Measurements from ENCODE around the gene FCAR. TPM values are rescaled to one million over a fixed set of nuclear protein-coding genes. Genes with fewer than 3 reads are reported as not detected.
"Not testable (repeated sequence)": the region's sequence is repeated elsewhere in the genome, so short reads cannot be mapped to it uniquely, and the experiment has no call there.

The FCAR gene
- total RNA-seq: 0.39 TPM

DNA sequence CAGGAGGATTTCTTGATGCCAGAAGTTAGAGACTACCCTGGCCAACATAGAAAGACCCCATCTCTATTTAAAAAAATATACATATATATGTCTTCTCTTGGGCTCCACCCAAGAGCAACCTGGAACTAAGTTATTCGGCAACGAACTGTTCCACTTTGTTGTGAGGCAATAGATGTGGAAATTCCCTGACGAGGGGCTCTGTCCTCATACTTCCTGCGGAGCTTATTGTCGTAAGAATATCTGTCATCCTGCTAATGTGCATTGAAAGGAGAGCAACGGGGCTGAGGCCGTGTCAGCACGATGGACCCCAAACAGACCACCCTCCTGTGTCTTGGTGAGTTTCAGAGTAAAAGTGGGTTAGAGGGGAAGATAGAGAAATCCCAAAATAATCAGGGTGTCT, at the start of gene FCAR:
Gene FCAR, plus strand, starts transcription at position 246 of the 400 bp plus-strand sequence. Its CDS starts 55 bp downstream, at position 301.
- DNase-seq (ENCODE audit: low spot score): no peak

DNA sequence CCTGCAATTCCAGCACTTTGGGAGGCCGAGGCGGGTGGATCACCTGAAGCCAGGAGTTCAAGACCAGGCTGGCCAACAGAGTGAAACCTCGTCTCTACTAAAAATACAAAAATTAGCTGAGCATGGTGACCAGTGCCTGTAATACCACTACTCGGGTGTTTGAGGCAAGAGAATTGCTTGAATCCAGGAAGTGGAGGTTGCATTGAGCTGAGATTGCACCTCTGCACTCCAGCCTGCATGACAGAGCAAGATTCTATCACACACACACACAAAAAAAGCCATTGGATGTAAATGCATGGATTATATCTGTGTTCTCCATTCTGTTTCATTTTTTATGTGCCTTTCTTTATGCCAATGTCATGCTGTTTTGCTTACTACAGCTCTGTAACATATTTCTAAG, 49.6 kb upstream of the FCAR start:
- DNase-seq (ENCODE audit: low spot score): not testable (repeated sequence)

DNA sequence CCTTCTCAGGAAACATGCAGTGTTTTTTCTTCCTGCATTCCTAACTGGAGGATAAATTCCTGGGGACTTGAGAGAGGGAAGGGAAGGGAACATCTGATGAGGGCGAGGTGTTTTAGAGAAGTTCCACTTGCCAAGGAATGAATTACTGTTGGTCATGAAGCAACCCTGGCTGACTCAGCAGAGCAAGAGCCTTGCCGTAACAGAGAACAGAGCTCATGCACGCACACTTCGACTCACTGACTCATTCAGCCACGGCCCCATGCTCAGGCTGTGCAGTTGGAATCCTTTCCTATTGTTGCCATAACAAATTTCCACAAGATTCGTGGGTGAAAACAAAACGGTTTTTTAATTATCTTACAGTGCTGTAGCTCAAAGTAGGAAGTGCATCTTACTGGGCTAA, 48.7 kb upstream of the FCAR start:
- DNase-seq (ENCODE audit: low spot score): not testable (repeated sequence)

DNA sequence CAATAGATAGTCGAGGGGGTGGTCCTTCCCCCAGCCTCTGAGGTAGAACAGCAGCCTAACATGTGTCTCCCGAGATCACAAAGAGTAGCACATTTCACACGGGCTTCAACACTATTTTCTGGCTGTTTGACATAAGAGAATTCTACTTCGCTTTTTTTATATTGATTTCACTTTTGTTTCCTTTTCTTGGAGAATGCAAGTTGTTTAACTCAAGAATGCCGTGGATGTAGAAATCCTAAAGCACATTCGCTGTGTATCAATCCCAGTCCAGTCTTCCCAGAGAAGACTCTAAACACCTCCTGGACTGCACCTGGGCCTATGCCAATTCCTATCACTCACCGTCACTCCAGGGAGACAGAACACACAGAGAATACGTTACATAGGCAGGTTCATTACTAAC, 46.0 kb upstream of the FCAR start:
- not testable (repeated sequence) for DNase-seq (ENCODE audit: low spot score)

DNA sequence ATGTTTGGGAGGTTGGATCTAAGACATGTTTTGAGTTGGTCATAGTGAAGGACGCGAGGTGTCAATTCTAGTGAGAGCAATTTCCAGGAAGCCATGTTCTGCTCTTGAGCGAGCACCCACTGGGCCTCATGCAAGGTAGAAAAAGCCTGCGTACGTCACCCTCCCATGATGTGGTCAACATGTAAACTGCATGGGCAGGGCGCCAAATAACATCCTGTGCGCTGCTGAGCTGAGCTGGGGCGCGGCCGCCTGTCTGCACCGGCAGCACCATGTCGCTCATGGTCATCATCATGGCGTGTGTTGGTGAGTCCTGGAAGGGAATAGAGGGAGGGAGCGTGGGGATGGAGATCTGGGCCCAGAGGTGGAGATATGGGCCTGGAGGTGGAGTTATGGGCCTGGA, 41.5 kb upstream of the FCAR start, which contains the start of gene KIR2DS4:
Gene KIR2DS4, plus strand, starts transcription at position 181 of the 400 bp plus-strand sequence.
- not testable (repeated sequence) for DNase-seq (ENCODE audit: low spot score)

DNA sequence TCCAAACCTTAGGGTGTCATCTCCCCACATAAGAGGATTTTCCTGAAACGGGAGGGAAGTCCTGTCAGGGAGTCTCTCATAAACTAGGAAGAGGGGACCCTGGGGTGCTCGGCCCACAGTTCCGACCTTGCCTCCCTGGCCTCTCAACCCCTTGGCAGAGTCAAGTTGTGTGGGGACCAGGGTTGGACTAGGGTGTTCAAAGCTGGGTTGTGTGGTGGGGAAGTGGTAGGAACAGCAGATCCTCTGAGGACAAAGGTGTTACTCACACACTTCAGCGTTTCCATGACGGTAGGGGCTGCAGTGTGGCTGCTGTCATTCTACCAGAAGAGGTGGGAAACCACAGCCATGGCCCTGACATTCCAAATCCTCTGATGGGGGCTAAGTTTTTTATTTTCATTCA, 38.9 kb upstream of the FCAR start:
- not testable (repeated sequence) for DNase-seq (ENCODE audit: low spot score)

DNA sequence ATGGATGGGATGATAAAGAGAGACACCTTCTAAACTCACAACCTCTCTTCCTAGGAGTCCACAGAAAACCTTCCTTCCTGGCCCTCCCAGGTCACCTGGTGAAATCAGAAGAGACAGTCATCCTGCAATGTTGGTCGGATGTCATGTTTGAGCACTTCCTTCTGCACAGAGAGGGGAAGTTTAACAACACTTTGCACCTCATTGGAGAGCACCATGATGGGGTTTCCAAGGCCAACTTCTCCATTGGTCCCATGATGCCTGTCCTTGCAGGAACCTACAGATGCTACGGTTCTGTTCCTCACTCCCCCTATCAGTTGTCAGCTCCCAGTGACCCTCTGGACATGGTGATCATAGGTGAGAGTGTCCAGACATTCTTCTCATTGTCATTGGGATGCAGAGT, 36.5 kb upstream of the FCAR start:
- DNase-seq (ENCODE audit: low spot score): not testable (repeated sequence)

DNA sequence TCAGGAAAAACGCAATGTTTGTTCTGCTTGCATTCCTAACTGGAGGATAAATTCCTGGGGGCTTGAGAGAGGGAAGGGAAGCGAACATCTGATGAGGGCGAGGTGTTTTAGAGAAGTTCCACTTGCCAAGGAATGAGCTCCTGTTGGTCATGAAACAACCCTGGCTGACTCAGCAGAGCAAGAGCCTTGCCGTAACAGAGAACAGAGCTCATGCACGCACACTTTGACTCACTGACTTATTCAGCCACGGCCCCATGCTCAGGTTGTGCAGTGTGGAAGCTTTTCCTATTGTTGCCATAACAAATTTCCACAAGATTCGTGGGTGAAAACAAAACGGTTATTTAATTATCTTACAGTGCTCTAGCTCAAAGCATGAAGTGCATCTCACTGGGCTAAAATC, 30.9 kb upstream of the FCAR start:
- DNase-seq (ENCODE audit: low spot score): not testable (repeated sequence)

DNA sequence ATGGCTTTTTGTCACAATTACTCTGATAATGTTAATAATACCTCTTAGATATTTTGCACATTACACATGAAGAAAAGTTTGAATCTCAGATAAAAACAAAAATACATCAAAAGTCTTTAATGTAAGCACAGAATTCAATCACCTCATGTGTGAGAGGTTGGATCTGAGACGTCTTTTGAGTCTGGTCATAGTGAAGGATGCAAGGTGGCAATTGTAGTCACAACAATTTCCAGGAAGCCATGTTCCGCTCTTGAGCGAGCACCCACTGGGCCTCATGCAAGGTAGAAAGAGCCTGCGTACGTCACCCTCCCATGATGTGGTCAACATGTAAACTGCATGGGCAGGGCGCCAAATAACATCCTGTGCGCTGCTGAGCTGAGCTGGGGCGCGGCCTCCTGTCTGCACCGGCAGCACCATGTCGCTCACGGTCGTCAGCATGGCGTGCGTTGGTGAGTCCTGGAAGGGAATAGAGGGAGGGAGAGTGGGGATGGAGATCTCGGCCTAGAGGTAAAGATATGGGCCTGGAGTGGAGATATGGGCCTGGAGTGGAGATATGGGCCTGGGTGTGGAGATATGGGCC, 23.9 kb upstream of the FCAR start, which contains the start of gene KIR3DL2:
Gene KIR3DL2, plus strand, starts transcription at position 383 of the 580 bp plus-strand sequence. Its CDS starts 33 bp downstream, at position 416.
- not testable (repeated sequence) for DNase-seq (ENCODE audit: low spot score)

DNA sequence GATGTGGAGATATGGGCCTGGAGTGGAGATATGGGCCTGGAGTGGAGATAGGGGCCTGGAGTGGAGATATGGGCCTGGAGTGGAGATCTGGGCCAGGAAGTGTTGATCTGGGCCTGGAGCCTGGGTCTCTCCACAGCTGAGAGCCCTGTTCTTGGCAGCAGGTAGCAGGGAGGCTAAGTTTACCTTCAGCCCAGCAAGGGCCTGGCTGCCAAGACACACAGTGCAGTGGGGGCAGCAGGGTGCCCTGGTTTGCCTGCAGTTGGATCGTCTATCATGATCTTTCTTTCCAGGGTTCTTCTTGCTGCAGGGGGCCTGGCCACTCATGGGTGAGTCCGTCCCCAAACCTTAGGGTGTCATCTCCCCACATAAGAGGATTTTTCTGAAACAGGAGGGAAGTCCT, 23.1 kb upstream of the FCAR start:
- DNase-seq (ENCODE audit: low spot score): no peak

DNA sequence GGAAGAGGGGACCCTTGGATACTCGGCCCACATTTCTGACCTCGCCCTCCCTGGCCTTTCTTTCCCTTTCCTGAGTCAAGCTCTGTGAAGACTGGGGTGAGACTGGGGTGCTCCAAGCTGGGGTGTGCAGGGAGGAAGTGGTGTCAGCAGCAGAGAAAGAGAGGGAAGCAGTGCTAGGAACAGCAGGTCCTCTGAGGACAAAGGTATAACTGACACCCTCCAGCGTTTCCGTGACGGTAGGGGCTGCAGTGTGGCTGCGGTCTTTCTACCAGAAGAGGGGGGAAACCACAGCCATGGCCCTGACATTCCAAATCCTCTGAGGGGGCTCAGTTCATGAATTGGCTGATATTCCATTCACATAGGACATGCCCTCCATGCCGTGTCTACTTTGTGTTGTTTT, 22.7 kb upstream of the FCAR start:
- DNase-seq (ENCODE audit: low spot score): no peak

DNA sequence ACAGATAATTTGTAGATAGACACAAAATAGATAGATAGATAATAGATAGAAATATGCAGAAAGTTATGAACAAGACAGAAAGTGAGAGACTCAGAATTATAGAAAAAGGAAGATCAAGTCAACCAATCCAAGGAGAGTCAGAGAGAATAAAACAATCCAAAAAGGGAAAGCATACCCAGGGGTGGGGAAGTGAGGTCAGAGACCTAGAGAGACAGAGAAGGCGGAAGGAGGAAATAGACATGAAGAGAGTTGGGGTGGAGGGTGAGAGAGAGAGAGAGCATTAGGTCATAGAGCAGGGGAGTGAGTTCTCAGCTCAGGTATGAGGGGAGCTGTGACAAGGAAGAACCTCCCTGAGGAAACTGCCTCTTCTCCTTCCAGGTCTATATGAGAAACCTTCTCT, 18.8 kb upstream of the FCAR start:
- not testable (repeated sequence) for DNase-seq (ENCODE audit: low spot score)

DNA sequence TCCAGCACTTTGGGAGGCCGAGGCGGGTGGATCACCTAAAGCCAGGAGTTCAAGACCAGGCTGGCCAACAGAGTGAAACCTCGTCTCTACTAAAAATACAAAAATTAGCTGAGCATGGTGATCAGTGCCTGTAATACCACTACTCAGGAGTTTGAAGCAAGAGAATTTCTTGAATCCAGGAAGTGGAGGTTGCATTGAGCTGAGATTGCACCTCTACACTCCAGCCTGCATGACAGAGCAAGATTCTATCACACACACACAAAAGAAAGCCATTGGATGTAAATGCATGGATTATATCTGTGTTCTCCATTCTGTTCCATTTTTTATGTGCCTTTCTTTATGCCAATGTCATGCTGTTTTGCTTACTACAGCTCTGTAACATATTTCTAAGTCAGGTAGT, 15.6 kb upstream of the FCAR start:
- not testable (repeated sequence) for DNase-seq (ENCODE audit: low spot score)

DNA sequence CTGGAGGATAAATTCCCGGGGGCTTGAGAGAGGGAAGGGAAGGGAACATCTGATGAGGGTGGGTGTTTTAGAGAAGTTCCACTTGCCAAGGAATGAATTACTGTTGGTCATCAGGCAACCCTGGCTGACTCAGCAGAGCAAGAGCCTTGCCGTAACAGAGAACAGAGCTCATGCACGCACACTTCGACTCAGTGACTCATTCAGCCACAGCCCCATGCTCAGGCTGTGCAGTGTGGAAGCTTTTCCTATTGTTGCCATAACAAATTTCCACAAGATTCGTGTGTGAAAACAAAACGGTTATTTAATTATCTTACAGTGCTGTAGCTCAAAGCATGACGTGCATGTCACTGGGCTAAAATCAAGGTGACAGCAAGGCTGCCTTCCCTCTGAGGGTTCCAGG, 14.6 kb upstream of the FCAR start:
- DNase-seq (ENCODE audit: low spot score): not testable (repeated sequence)

DNA sequence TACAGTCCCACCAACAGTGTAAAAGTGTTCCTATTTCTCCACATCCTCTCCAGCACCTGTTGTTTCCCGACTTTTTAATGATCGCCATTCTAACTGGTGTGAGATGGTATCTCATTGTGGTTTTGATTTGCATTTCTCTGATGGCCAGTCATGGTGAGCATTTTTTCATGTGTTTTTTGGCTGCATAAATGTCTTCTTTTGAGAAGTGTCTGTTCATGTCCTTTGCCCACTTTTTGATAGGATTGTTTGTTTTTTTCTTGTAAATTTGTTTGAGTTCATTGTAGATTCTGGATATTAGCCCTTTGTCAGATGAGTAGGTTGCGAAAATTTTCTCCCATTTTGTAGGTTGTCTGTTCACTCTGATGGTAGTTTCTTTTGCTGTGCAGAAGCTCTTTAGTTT, 10.6 kb upstream of the FCAR start:
- not testable (repeated sequence) for DNase-seq (ENCODE audit: low spot score)

DNA sequence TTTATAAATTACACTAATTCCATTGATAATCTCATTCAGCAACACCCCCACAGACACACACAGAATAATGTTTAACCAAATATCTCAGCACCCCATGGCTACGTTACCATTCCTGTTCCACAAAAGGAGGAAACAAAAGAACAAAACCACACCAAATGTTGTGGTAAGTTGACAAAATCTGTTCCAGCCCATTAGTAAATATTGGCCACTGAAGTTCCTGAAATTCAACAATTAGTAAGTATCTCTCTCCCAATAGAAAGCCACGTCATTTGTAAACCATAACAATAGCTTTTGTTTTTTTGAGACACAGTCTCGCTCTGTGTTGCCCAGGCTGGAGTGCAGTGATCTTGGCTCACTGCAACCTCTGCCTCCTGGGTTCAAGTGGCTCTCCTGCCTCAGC, 2.3 kb upstream of the FCAR start:
- DNase-seq (ENCODE audit: low spot score): no peak

DNA sequence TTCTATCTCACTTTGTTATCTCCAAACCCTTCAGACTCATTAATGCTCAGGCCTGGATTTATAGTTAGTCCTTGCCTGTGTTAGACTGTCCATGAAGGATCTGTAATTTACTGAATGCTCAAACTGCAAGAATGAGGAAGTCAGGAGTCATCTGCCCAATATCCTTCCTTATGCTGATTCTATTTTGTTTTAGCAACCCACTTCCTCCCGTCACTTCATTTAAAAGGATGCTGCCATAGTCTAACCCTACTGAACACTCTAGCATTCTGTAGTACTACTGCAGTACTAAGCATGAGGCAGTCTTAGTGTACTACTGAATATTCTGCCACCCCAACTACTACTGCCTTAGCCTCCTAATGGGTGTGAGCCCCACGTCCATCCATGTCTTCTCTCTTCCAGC, 1.5 kb downstream of the FCAR start:
- no peak for DNase-seq (ENCODE audit: low spot score)

DNA sequence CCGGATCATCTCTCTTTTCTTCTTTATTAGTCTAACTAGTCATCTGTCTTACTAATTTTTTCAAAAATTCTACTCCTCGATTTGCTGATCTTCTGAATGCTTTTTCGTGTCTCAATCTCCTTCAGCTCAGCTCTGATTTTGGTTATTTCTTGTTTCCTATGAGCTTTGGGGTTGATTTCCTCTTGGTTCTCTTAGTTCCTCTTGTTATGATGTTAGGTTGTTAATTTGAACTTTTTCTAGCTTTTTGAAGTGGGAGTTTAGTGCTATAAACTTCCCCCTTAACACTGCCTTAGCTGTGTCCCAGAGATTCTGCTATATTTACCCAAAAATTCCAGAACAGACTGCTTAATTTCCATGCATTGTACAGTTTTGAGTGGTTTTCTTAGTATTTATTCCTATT, 3.4 kb downstream of the FCAR start:
- no peak for DNase-seq (ENCODE audit: low spot score)

DNA sequence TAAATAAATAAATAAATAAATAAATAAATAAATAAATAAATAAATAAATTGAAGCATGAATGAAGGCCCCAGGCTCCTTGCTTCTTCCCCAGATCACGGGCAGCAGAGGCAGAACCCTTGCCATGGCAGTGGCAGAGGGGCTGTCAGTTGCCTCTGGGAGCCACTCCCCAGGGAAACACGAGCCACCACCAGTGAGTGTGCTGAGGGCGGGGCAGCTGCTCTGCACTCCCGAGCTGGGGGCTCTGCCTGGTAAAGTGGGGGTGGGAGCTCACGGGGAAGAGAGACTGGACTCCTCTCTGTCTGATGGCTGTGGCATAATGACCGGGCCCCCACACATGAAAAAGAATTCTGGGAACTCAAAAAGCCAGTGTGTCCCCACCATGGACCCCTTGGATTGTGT, 7.8 kb downstream of the FCAR start:
- no peak for DNase-seq (ENCODE audit: low spot score)

DNA sequence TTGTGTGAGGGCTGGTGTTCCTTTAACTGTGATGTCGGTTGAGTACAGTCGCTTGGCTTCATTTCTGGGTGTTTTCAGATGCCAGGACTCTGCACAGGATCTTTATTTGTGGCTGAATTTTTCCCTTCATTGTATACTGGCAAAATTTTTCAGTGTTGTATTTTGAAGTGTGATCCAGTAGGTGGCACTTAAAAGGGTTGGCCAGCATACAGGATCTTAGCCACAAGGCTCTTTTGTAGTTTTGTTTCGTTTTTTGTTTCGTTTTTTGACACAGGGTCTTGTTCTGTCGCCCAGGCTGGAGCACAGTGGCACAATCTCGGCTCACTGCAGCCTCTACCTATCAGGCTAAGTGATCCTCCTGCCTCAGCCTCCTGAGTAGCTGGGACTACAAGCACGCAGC, 8.7 kb downstream of the FCAR start:
- no peak for DNase-seq (ENCODE audit: low spot score)

DNA sequence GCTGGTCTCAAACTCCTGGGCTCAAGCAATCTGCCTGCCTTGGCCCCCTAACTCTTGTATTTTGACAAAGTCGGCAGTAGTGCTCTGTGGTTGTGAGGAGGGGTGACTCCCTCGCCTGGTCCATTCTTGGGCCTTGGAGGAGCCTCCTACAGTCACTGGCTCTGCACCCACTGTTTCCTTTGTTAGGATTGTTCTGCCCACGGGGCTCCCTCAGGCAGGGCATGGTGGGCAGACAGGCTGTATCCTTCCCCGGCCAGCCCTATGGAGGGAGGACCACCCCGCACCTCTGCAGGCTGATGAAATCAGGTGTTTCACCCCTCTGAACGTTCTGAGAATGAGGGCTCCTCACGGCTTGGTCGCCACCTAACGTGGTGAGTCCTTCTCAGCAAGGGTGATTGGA, 9.2 kb downstream of the FCAR start:
- no peak for DNase-seq (ENCODE audit: low spot score)

DNA sequence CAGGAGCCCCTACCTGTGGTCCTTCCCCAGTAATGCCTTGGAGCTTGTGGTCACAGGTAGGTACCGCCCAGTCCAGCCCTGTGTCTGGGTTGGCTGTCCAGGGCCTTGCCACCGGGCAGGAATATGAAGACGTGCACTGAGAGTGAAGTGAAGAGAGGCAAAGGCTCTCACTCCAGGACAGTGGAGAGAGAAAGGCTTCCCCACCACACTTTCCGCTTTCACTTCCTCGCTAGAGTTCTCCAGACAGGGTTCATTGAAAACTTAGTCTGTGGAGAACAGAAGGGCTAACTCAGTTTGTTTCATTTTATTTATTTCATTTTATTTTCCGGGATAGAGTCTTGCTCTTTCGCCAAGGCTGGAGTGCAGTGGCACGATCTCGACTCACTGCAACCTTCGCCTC, 14.2 kb downstream of the FCAR start:
- no peak for DNase-seq (ENCODE audit: low spot score)

DNA sequence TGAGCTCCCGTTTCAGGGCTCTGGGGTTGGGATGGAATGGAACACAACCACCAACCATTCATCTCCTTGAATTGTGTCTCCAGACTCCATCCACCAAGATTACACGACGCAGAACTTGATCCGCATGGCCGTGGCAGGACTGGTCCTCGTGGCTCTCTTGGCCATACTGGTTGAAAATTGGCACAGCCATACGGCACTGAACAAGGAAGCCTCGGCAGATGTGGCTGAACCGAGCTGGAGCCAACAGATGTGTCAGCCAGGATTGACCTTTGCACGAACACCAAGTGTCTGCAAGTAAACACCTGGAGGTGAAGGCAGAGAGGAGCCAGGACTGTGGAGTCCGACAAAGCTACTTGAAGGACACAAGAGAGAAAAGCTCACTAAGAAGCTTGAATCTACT, 15.5 kb downstream of the FCAR start:
- DNase-seq (ENCODE audit: low spot score): no peak

DNA sequence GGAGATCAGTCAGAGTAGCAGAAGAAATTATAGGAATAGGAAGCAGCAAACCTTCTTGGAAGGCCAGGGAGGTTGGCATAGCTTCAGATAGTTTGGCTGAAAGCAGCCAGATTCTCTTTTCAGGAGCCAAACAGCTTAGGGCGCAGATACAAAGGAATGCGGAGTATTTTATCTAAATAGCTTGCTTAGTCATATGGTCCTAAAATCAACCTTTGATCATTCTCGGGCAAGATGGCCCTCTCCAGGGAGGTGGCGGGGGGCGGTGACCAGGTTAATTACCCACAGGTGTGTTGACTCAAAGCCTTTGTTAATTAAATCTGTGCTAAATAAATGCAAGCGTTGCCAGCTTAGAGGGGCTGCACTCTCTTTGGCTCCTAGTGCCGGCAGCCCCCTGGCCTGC, 19.4 kb downstream of the FCAR start:
- no peak for DNase-seq (ENCODE audit: low spot score)
